ENCODE data around the gene ETHE1. TPM values are rescaled to one million over a fixed set of nuclear protein-coding genes. Genes with fewer than 3 reads are reported as not detected.

The ETHE1 gene
- total RNA-seq, 2 experiments from 2014 or later: 90.7 to 91.1 TPM

DNA sequence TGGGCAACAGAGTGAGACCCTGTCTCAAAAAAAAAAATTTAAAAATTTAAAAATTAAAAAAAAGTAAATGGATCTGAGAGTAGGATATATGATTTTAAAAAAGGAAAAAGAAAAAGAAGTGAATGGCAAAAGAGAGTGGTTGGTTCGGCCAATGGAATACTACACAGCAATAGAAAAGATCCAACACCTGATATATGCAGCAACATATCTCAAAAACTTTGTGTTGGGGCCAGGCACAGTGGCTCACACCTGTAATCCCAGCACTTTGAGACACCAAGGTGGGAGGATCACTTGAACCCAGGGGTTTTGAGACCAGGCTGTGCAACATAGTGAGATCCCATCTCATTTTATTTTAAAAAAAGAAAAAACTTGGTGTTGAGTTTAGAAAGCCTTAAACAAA lies 60.2 kb downstream of the ETHE1 start:
- Mint-ChIP-seq H3K27me3 (peaks cover 6% of the 10 kb centered on the region), H3K27ac (no peak overlapping the region), H3K4me1 (peaks cover 45% of the 10 kb centered on the region), H3K9me3 (no peaks in the 10 kb centered on the region), H3K36me3 (ENCODE audit: low read depth) (no peaks in the 10 kb centered on the region), H3K4me3 (no peak overlapping the region)
- ChIA-PET CTCF (interaction anchor here (1.1 to 2.3 kb wide), 3 partner anchors 20 to 52 kb away, joined by 3 to 6 read pairs (median 5); no protein-coding TSS in a partner anchor), POLR2A (interaction anchor here (1.7 kb wide), 1 partner anchor 38 kb away, joined by 9 read pairs; the partner anchor contains the start of gene PHLDB3)
- no peak for DNase-seq

DNA sequence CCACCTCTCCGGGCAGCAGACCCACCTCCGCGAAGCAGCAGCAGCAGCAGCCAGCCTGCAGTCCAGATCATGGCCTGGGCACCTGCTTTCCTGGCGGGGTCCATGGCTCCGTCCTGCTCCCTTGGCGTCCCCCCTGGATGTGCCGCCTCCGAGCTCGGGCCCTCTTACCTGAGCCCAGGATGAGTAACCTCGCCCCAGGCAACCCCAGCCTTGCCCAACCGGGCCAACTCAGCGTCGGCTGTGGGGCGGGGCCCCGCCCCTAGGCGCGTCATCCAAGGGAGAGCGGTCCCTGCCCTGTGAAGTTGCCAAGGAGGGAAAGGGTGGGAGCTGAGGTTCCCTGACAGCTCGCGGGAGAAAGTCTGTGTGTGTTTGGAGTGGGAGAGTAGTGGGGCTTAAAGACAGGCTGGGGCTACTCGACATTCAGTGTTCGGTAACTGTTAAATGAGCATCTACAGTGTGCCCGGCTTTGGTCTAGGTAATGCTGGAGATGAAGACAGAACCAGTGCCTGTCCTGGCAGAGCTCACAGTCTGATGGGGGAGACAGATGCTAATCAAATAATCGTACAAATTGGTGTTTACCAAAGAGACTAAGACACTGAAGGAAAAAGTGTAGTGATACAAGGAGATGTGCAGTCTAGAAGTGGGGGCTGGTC lies 61.4 kb downstream of the ETHE1 start, which contains the start of gene LYPD3:
LYPD3 (minus strand) TSS at position 141 of the 653 bp plus-strand sequence; CDS start at position 104, 37 bp downstream.
- ChIA-PET POLR2A (interaction anchor here (0.8 to 1.7 kb wide), 2 partner anchors 27 to 39 kb away, joined by 3 to 9 read pairs; partner anchors contain the start of gene PHLDB3), CTCF (interaction anchor here (1.1 to 3.2 kb wide), 4 partner anchors 18 to 54 kb away, joined by 3 to 49 read pairs (median 6); no protein-coding TSS in a partner anchor)
- H3K27ac Mint-ChIP-seq: no peak within 1 kb of the TSS
- no peaks in the 10 kb centered on the region for H3K36me3 Mint-ChIP-seq (ENCODE audit: low read depth)
- peaks cover 12% of the 10 kb centered on the region for H3K27me3 Mint-ChIP-seq
- H3K9me3 Mint-ChIP-seq: no peaks in the 10 kb centered on the region
- H3K4me3 Mint-ChIP-seq: peak within 1 kb of the TSS; percentile 88
- peaks cover 45% of the 10 kb centered on the region for H3K4me1 Mint-ChIP-seq
- no peak for DNase-seq

DNA sequence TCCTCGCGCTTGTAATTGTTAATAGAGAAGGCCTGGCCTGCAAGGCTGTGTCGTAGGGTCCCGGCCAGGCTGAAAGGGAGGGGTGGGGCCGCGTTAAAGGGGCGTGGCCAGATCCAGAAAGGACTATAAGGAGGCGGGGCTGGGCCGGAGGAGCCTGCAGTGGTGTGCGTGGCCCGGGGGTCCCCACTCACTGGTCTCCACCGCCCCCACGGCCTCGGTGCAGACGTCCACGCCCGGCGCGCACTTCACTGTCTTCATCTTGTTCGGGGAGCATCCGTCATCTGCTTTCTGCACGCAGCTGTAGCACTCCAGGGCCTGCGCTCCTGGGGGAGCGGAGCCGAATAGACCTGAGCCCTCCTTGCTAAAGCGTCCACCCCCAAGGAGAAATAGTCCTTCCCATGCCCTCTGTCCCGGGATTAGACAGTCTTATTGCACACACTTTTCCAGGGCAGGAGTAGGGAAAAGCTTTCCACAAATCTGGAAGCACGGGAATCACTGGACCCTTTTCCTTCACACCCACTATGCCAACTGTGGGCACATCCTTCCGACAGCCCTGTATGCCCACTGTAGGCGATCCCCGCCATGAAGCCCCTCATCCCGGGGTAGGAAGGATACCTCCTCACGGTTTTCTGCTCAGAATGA lies 62.7 kb downstream of the ETHE1 start:
- DNase-seq: no peak

DNA sequence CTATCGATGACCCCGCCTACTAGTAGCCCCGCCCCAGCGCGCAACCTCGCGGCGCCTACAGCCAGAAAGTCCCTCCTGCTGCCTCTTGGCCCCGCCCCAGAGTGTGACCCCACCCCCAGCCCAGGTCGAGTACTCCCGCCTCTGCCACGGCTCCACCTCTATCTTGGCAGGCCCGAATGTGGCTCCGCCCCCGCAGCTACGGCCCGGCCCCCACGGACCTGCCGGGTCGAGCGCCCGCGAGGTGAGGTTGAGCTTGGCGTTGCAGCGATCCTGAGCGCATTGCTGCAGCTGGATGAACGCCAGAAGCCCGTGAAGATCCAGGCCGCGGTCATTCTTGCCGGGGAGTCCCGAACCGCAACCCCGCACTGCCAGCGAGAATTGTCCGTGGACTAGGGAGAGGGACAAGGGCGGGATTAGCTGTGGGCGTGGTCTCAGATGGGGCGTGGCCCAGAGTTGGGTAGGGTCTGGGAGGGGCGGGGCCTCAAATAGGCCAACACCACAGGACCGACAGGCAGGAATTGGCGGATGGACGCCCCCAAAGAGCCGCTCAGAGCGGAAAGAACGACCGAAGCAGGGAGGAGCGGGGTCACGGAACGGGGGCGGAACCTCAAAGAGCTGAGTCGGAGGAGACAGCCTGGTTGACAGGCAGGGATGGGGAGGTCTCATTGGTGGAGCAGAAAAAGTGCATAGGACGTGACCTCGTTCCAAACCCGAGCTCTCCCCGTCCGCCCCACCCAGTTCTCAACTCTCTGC lies 63.4 kb downstream of the ETHE1 start:
- H3K9me3 Mint-ChIP-seq: no peaks in the 10 kb centered on the region
- ChIA-PET POLR2A (interaction anchor here (0.7 to 2.8 kb wide), 13 partner anchors 11 to 291 kb away, joined by 3 to 23 read pairs (median 5); partner anchors contain the start of genes IRGQ, PHLDB3, SMG9 and ZNF575), CTCF (interaction anchor here (0.6 to 3.2 kb wide), 17 partner anchors 9 to 205 kb away, joined by 3 to 49 read pairs (median 7); partner anchors contain the start of gene PHLDB3)
- peaks cover 34% of the 10 kb centered on the region for H3K4me1 Mint-ChIP-seq
- H3K36me3 Mint-ChIP-seq (ENCODE audit: low read depth): no peaks in the 10 kb centered on the region
- peak overlapping the region; percentile 93 for H3K27ac Mint-ChIP-seq
- peaks cover 12% of the 10 kb centered on the region for H3K27me3 Mint-ChIP-seq
- peak; percentile 99 for DNase-seq
- H3K4me3 Mint-ChIP-seq: peak overlapping the region; percentile 88

More for the DNA sequence above, 62.7 kb downstream of the ETHE1 start:
- H3K9me3 Mint-ChIP-seq: no peaks in the 10 kb centered on the region
- peaks cover 41% of the 10 kb centered on the region for H3K4me1 Mint-ChIP-seq
- H3K27ac Mint-ChIP-seq: peak overlapping the region; percentile 93
- CTCF ChIA-PET: interaction anchor here (0.5 to 3.2 kb wide), 14 partner anchors 9 to 204 kb away, joined by 3 to 49 read pairs (median 10); partner anchors contain the start of gene PHLDB3
- H3K4me3 Mint-ChIP-seq: peak overlapping the region; percentile 88
- POLR2A ChIA-PET: interaction anchor here (0.7 to 2.8 kb wide), 9 partner anchors 10 to 290 kb away, joined by 3 to 23 read pairs (median 5); partner anchors contain the start of genes PHLDB3, SMG9 and ZNF575
- peaks cover 12% of the 10 kb centered on the region for H3K27me3 Mint-ChIP-seq
- H3K36me3 Mint-ChIP-seq (ENCODE audit: low read depth): no peaks in the 10 kb centered on the region

DNA sequence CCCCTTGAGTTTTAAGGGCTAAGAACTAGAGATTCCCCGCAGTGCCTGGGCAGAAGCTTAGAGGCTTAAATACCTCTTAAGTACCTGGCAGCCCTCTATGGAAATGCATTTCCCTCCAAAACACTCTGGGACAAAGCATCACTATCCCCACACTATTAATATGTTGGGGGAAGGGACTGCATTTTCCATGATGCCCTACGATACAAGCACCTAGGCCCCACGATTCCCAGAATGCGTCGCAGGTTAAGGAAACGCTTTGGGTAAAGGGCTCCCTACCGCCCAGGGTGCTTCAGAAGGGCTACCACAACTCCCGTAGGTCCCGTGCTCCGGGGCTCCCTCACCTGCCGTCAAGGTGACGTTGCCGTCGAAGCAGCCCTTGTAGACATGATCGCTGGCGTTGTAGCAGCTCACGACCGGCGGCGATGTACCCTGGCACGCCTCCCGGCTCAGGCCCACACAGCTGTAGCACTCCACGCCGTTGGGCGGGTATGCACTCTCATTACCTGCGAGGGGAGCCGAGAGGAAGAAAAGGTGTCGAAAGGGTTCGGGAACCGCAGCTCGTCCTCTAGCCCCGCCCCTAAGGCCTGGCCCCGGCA lies 64.1 kb downstream of the ETHE1 start:
- ChIA-PET POLR2A (interaction anchor here (1.0 to 2.8 kb wide), 10 partner anchors 11 to 291 kb away, joined by 3 to 23 read pairs (median 5); partner anchors contain the start of genes IRGQ, PHLDB3, SMG9 and ZNF575), CTCF (interaction anchor here (0.8 to 3.2 kb wide), 16 partner anchors 10 to 206 kb away, joined by 3 to 49 read pairs (median 8); partner anchors contain the start of gene PHLDB3)
- H3K9me3 Mint-ChIP-seq: no peaks in the 10 kb centered on the region
- H3K4me1 Mint-ChIP-seq: peaks cover 28% of the 10 kb centered on the region
- no peak for DNase-seq
- peaks cover 12% of the 10 kb centered on the region for H3K27me3 Mint-ChIP-seq
- H3K27ac Mint-ChIP-seq: peak overlapping the region; percentile 93
- H3K4me3 Mint-ChIP-seq: peak overlapping the region; percentile 88
- no peaks in the 10 kb centered on the region for H3K36me3 Mint-ChIP-seq (ENCODE audit: low read depth)

DNA sequence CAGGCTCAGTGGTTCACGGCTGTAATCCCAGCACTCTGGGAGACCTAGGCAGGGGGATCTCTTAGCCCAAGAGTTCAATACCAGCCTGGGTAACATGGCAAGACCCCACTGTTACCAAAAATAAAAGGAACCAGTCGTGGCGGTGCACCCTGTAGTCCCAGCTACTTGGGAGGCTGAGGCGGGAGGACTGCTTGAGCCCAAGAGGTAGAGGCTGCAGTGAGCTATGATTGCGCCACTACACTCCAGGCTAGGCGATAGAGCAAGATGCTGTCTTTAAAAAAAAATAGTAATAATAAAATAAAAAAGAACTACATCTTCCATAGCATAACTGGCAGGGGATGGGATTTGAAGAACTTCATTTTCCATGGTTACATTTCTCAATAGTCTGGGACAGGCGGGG lies 64.6 kb downstream of the ETHE1 start:
- peaks cover 12% of the 10 kb centered on the region for H3K27me3 Mint-ChIP-seq
- ChIA-PET POLR2A (interaction anchor here (1.5 to 2.8 kb wide), 4 partner anchors 12 to 134 kb away, joined by 3 to 23 read pairs (median 9); partner anchors contain the start of genes IRGQ, PHLDB3 and ZNF576), CTCF (interaction anchor here (1.8 to 3.2 kb wide), 6 partner anchors 12 to 92 kb away, joined by 7 to 49 read pairs (median 17); partner anchors contain the start of gene PHLDB3)
- H3K36me3 Mint-ChIP-seq (ENCODE audit: low read depth): no peaks in the 10 kb centered on the region
- H3K4me1 Mint-ChIP-seq: peaks cover 24% of the 10 kb centered on the region
- no peak for DNase-seq
- no peak overlapping the region for H3K4me3 Mint-ChIP-seq
- no peak overlapping the region for H3K27ac Mint-ChIP-seq
- H3K9me3 Mint-ChIP-seq: no peaks in the 10 kb centered on the region

DNA sequence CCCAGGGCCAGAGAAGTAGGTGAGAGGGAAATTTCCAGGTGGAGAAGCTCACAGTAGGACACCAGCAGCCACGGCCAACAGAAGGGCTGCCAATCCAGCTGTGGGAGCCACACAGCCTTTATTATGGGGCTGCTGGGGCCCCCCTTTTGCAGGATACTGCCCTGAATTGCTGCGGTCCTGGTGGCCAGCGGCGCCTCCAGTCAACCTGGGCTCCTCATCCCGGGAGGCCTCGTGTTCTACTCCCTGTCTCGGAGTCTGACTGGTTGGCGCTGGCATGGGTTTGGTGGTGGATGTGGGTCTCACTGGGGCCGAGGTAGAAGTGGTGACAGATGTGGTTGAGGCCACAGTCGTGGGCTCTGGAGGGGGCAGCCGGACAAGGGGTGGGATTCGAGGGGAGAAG lies 65.7 kb downstream of the ETHE1 start:
- Mint-ChIP-seq H3K9me3 (no peaks in the 10 kb centered on the region), H3K36me3 (ENCODE audit: low read depth) (no peaks in the 10 kb centered on the region), H3K27ac (no peak overlapping the region), H3K4me1 (peaks cover 20% of the 10 kb centered on the region), H3K27me3 (peaks cover 12% of the 10 kb centered on the region), H3K4me3 (no peak overlapping the region)
- ChIA-PET CTCF (interaction anchor here (0.6 to 2.8 kb wide), 3 partner anchors 14 to 133 kb away, joined by 3 to 19 read pairs (median 4); no protein-coding TSS in a partner anchor), POLR2A (interaction anchor here (0.9 to 1.2 kb wide), 2 partner anchors 22 to 43 kb away, joined by 3 to 5 read pairs; partner anchors contain the start of gene PHLDB3)
- no peak for DNase-seq

DNA sequence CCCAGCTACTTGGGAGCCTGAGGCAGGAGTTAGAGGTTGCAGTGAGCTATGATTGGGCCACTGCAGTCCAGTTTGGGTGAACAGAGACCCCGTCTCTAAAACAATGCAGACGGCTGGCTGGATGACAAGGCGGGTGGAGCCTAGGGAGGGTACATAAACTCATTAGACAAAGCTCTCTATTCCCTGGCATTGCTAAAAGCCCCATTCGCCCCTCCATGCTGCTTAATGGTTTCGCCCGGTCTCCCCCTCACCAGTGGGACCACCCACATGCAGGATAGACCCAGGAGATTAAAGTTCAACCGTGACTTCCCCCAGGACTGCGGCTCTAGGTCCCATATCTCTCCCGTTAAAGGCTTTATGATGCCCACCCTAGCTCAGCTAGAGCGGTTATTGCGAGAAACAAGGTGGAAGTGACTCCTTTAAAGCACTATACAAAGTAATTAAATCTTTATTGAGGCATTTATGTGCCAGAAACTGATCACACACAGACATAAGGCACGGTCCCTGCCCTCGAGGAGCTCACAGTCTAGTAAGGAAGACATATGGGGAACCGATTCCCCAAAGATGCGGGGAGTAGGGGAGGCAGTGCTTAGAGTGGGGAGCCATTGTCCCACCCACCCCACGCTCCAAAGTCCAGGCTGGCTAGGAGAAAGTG lies 66.5 kb downstream of the ETHE1 start:
- no peak overlapping the region for H3K4me3 Mint-ChIP-seq
- POLR2A ChIA-PET: interaction anchor here (0.9 to 1.4 kb wide), 3 partner anchors 14 to 44 kb away, joined by 3 to 5 read pairs (median 3); partner anchors contain the start of gene PHLDB3

DNA sequence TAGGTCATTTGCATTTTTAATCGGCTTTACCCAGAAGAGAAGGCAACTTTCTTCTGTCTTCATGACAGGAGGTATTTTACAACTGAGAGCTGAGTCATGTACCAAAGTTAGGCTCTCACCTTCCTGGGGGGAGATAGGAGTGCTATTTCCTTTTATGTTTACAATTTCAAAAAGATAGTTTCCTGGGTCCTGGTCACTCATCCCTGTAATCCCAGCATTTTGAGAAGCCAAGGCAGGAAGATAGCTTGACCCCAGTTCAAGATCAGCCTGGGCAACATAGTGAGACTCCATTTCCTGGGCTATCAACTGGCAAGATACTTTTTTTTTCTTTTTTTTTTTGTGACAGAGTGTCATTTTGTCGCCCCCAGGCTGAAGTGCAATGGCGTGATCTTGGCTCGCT lies 69.2 kb downstream of the ETHE1 start:
- Mint-ChIP-seq H3K27ac (no peak overlapping the region), H3K4me1 (peaks cover 10% of the 10 kb centered on the region), H3K36me3 (ENCODE audit: low read depth) (no peaks in the 10 kb centered on the region), H3K4me3 (no peak overlapping the region), H3K9me3 (no peaks in the 10 kb centered on the region), H3K27me3 (peaks cover 8% of the 10 kb centered on the region)
- DNase-seq: no peak
- CTCF ChIA-PET: interaction anchor here (0.7 to 3.8 kb wide), 4 partner anchors 10 to 196 kb away, joined by 3 to 33 read pairs (median 3); no protein-coding TSS in a partner anchor
- POLR2A ChIA-PET: no interaction called here

More for the DNA sequence above, 66.5 kb downstream of the ETHE1 start:
- no peak for DNase-seq
- CTCF ChIA-PET: interaction anchor here (1.3 to 2.8 kb wide), 2 partner anchors 14 to 59 kb away, joined by 4 to 19 read pairs; no protein-coding TSS in a partner anchor
- Mint-ChIP-seq H3K4me1 (peaks cover 19% of the 10 kb centered on the region), H3K9me3 (no peaks in the 10 kb centered on the region), H3K36me3 (ENCODE audit: low read depth) (no peaks in the 10 kb centered on the region), H3K27ac (no peak overlapping the region), H3K27me3 (peaks cover 8% of the 10 kb centered on the region)

Measured in activated CD4-positive, alpha-beta memory T cell treated with anti-CD3 and anti-CD28 coated beads, Interleukin-2, amount 10 ng/mL, durations not matched to agents 7 days and 5 days (primary cell).